HCT116 (cell line): ENCODE results near the gene TMEM50B. TPM values are rescaled to one million over a fixed set of nuclear protein-coding genes. Genes with fewer than 3 reads are reported as not detected.

Experiments
- ATAC-seq: fragments of 200-7000 bp; cut with Tn5 transposase; 2 replicates; pipeline ENCODE4 v1.9.1; 2020; ENCODE audit warnings: mild to moderate bottlenecking, moderate library complexity
- BruUV-seq: library from RNA; stranded (reverse); fragments of 400-500 nt; replicated peaks from 2 replicates; lab custom pipeline; 2021; lab: Mats Ljungman, UMichigan
- CTCF ChIA-PET: fragments of 300-600 bp; sonication (Branson Sonifier 250); formaldehyde crosslinking; loops from one replicate; lab custom pipeline; 2021; ENCODE audit warnings: antibody characterized with exemption; lab: Charles Lee
- POLR2A ChIA-PET: fragments of 300-600, 350-600 bp; sonication (Branson Sonifier 250); formaldehyde crosslinking; loops from one replicate; lab custom pipeline; 2021; ENCODE audit warnings: antibody characterized with exemption; lab: Charles Lee
- RAD21 ChIA-PET, 2 experiments: fragments of 300-600 bp; sonication (Branson Sonifier 250); formaldehyde crosslinking; loops; one replicate each; lab custom pipeline; 2023; ENCODE audit warnings: low total read pairs in 2 of 2; ENCODE audit not compliant: uncharacterized antibody in 2 of 2, unreplicated experiment in 2 of 2, low non-redundant PET in 1 of 2; lab: Charles Lee
- DNase-seq: peaks from one replicate; pipeline ENCODE4 v3.0.0-alpha.2; 2010; ENCODE audit warnings: low read depth, low spot score
- H2AFZ ChIP-seq: fragments of 200-600 bp; shearing (Covaris generic), sonication (generic); 2 replicates; pipeline ENCODE4 v1.6.1; 2017; ENCODE audit warnings: low read depth, mixed run types, mixed read lengths, antibody characterized with exemption, low read length; ENCODE audit not compliant: poor library complexity, severe bottlenecking
- H3K27ac ChIP-seq: 2 replicates; pipeline ENCODE4 v1.5.1; 2012; ENCODE audit warnings: low read depth, low read length
- H3K27me3 ChIP-seq: fragments of 200-600 bp; sonication (generic); 2 replicates; pipeline ENCODE4 v1.6.1; 2016; ENCODE audit warnings: mixed run types, low read length, mixed read lengths; ENCODE audit not compliant: insufficient read depth
- H3K36me3 ChIP-seq, 2 experiments: fragments of 200-500 bp in 1 of 2; fragments of 200-600 bp in 1 of 2; sonication (Bioruptor generic) in 1 of 2; sonication (generic) in 1 of 2; 2 replicates each; pipeline versions ENCODE4 v1.5.1 to v1.6.1; 2014 to 2016; ENCODE audit warnings: low read length in 2 of 2, inconsistent platforms in 1 of 2, mixed read lengths in 1 of 2, mixed run types in 1 of 2; ENCODE audit not compliant: insufficient read depth in 2 of 2, control insufficient read depth in 1 of 2
- H3K4me1 ChIP-seq, 2 experiments: fragments of 200-600 bp in 1 of 2; sonication (generic) in 1 of 2; 2 replicates each; pipeline versions ENCODE4 v1.5.1 to v1.6.1; 2012 to 2017; ENCODE audit warnings: low read length in 2 of 2, inconsistent platforms in 1 of 2, mild to moderate bottlenecking in 1 of 2, mixed read lengths in 1 of 2, mixed run types in 1 of 2, moderate library complexity in 1 of 2; ENCODE audit not compliant: insufficient read depth in 2 of 2, control insufficient read depth in 1 of 2
- H3K4me2 ChIP-seq: fragments of 200-600 bp; sonication (generic); 2 replicates; pipeline ENCODE4 v1.6.1; 2017; ENCODE audit warnings: mixed run types, low read length, mixed read lengths
- H3K4me3 ChIP-seq, 2 experiments: fragments of 200-600 bp in 1 of 2; sonication (generic) in 1 of 2; replicated peaks in 1 of 2; 2 replicates each; pipeline ENCODE4 v1.5.1; 2011 to 2016; ENCODE audit warnings: low read length in 2 of 2, control low read depth in 1 of 2, low read depth in 1 of 2, mild to moderate bottlenecking in 1 of 2, mixed read lengths in 1 of 2, mixed run types in 1 of 2
- H3K79me2 ChIP-seq: fragments of 200-600 bp; sonication (generic); 2 replicates; pipeline ENCODE4 v1.6.1; 2017; ENCODE audit warnings: mild to moderate bottlenecking, mixed run types, low read length, moderate library complexity, mixed read lengths; ENCODE audit not compliant: insufficient read depth
- H3K9ac ChIP-seq: fragments of 200-600 bp; sonication (generic); 2 replicates; pipeline ENCODE4 v1.6.1; 2016; ENCODE audit warnings: low read length, mixed read lengths
- H3K9me2 ChIP-seq: fragments of 200-600 bp; sonication (generic), shearing (Covaris generic); 2 replicates; pipeline ENCODE4 v1.6.1; 2017; ENCODE audit warnings: mixed run types, mild to moderate bottlenecking, moderate library complexity; ENCODE audit not compliant: insufficient read depth
- H3K9me3 ChIP-seq, 2 experiments: fragments of 200-500 bp in 1 of 2; fragments of 200-600 bp in 1 of 2; sonication (Bioruptor generic) in 1 of 2; sonication (generic) in 1 of 2; 2 replicates each; pipeline ENCODE4 v1.6.1; 2014 to 2017; ENCODE audit warnings: low read length in 2 of 2, mixed read lengths in 2 of 2, inconsistent platforms in 1 of 2, low read depth in 1 of 2, mild to moderate bottlenecking in 1 of 2, mixed run types in 1 of 2, moderate library complexity in 1 of 2; ENCODE audit not compliant: control insufficient read depth in 1 of 2, insufficient read depth in 1 of 2
- H4K20me1 ChIP-seq: fragments of 200-600 bp; sonication (generic), shearing (Covaris generic); 2 replicates; pipeline ENCODE4 v1.6.1; 2017; ENCODE audit warnings: mixed run types, mild to moderate bottlenecking, moderate library complexity; ENCODE audit not compliant: insufficient read depth
- CEBPB ChIP-seq: IDR thresholded peaks from 2 replicates; pipeline ENCODE4 v1.6.1; 2012; ENCODE audit warnings: low read depth
- EZH2 ChIP-seq: fragments of 200-600 bp; sonication (generic); IDR thresholded peaks from 2 replicates; pipeline ENCODE4 v1.6.1; 2017; ENCODE audit warnings: antibody characterized with exemption, mixed run types
- EZH2phosphoT487 ChIP-seq: fragments of 200-600 bp; IDR thresholded peaks from 2 replicates; pipeline ENCODE4 v1.6.1; 2018; ENCODE audit warnings: antibody characterized with exemption, borderline replicate concordance
- MAX ChIP-seq: IDR thresholded peaks from 2 replicates; pipeline ENCODE4 v1.6.1; 2012
- POLR2A ChIP-seq: IDR thresholded peaks from 2 replicates; pipeline ENCODE4 v1.7.0; 2011; ENCODE audit warnings: borderline replicate concordance; ENCODE audit not compliant: insufficient read depth, insufficient read length; ENCODE audit errors: extremely low read depth
- POLR2AphosphoS5 ChIP-seq: IDR thresholded peaks from 2 replicates; pipeline ENCODE4 v1.6.1; 2011; ENCODE audit warnings: mild to moderate bottlenecking, low read depth, low read length, moderate library complexity
- RAD21 ChIP-seq: IDR thresholded peaks from 2 replicates; pipeline ENCODE4 v1.6.1; 2012; ENCODE audit warnings: low read depth, mild to moderate bottlenecking
- REST ChIP-seq: IDR thresholded peaks from 2 replicates; pipeline ENCODE4 v1.6.1; 2012; ENCODE audit warnings: low read depth
- YY1 ChIP-seq: IDR thresholded peaks from 2 replicates; pipeline ENCODE4 v1.6.1; 2011; ENCODE audit warnings: low read length, low read depth, moderate library complexity, mild to moderate bottlenecking; ENCODE audit not compliant: insufficient replicate concordance; ENCODE audit errors: extremely low read depth
- ZFX ChIP-seq: fragments of 450-650 bp; IDR thresholded peaks from 2 replicates; pipeline ENCODE4 v1.6.1; 2017
- ZNF274 ChIP-seq: fragments of 200-500 bp; sonication (Bioruptor generic); IDR thresholded peaks from 2 replicates; pipeline ENCODE4 v1.6.1; 2014; ENCODE audit warnings: mild to moderate bottlenecking, low read depth, low read length, inconsistent platforms
- intact Hi-C: fragments of 100-400 bp; cut with micrococcal nuclease; formaldehyde crosslinking; loops from 2 replicates; pipeline ENCODE4 v1.10.0; 2022
- total RNA-seq: library from RNA; stranded (reverse); gene quantifications from one replicate; pipeline ENCODE4 v1.2.1, GENCODE V29; 2021; ENCODE audit not compliant: unreplicated experiment

Gene TMEM50B
- total RNA-seq, 1 experiment from 2014 or later: 18.8 TPM

- H3K9ac ChIP-seq: no peak overlapping the region
- no peak overlapping the region for H3K4me2 ChIP-seq
- RAD21 ChIA-PET: interaction anchor here in 1 of 2 experiments (0.6 kb wide), 1 partner anchor 10 kb away, joined by 5 read pairs; no protein-coding TSS in a partner anchor
- no peak for DNase-seq
- POLR2A ChIA-PET: no interaction called here
- no peak for ATAC-seq
- H4K20me1 ChIP-seq: no peaks in the 10 kb centered on the region
- peaks cover under 1 to 8% of the 10 kb centered on the region in 2 experiments; a peak in 2 of 4 replicates for H3K4me1 ChIP-seq
- no TSS peak for BruUV-seq
- no peak overlapping the region for H2AFZ ChIP-seq
- H3K27ac ChIP-seq: no peak overlapping the region
- CTCF ChIA-PET: no interaction called here
- H3K79me2 ChIP-seq: no peaks in the 10 kb centered on the region
- no peaks in the 10 kb centered on the region for H3K9me3 ChIP-seq
- no peaks in the 10 kb centered on the region for H3K27me3 ChIP-seq
- intact Hi-C loops: no loop called here
- H3K36me3 ChIP-seq: peaks cover 9 to 20% of the 10 kb centered on the region in 2 experiments; a peak in 3 of 4 replicates
- TF ChIP-seq CEBPB (no peak), POLR2AphosphoS5 (no peak), ZNF274 (no peak), ZFX (no peak), REST (no peak), RAD21 (no peak), EZH2 (no peak), POLR2A (no peak), EZH2phosphoT487 (no peak), MAX (no peak), YY1 (no peak)
- no peaks in the 10 kb centered on the region for H3K9me2 ChIP-seq
- H3K4me3 ChIP-seq: no peak overlapping the region
Measured at GRCh38 chr21:33437140-33437539, 42.6 kb downstream of the TMEM50B start.
